ENCODE data around the gene DTNBP1. TPM values are rescaled to one million over a fixed set of nuclear protein-coding genes. Genes with fewer than 3 reads are reported as not detected.
"Not testable (repeated sequence)": the region's sequence is repeated elsewhere in the genome, so short reads cannot be mapped to it uniquely, and the experiment has no call there.

The DTNBP1 gene
- total and polyA plus RNA-seq, 2 experiments from 2014 or later = 0.32 to 15.8 TPM

GRCh38 chr6:15673666-15674065 is 10.8 kb upstream of the DTNBP1 start:
- 62 to 67% methylated on average over 3 of the region's 3 CpGs for WGBS, 2 experiments (ENCODE audit: low coverage in 1 of 2, low lambda C conversion rate in 2 of 2, missing lambda C conversion rate in 2 of 2)
- DNase-seq = no peak
- Histone ChIP-seq H3K9me3 (ENCODE audit: low read depth) (no peaks in the 10 kb centered on the region), H3K36me3 (ENCODE audit: low read depth) (no peaks in the 10 kb centered on the region), H3K27ac (no peak overlapping the region), H3K4me3 (no peak overlapping the region), H2AFZ (no peak overlapping the region), H3K9ac (no peak overlapping the region), H3K79me2 (ENCODE audit: insufficient read depth) (no peaks in the 10 kb centered on the region), H3K27me3 (replicated peaks; ENCODE audit: insufficient read depth) (peaks cover 22% of the 10 kb centered on the region), H3K4me1 (ENCODE audit: insufficient read depth) (no peaks in the 10 kb centered on the region), H3K4me2 (ENCODE audit: unreplicated experiment) (no peak overlapping the region), H4K20me1 (ENCODE audit: insufficient read depth) (no peaks in the 10 kb centered on the region), H3F3A (ENCODE audit: insufficient read depth) (no peaks in the 10 kb centered on the region), H3K9me2 (ENCODE audit: insufficient read depth) (no peaks in the 10 kb centered on the region)
- in situ Hi-C loops (cut with MboI) = no loop called here
- TF ChIP-seq EZH2phosphoT487 (IDR thresholded peaks at IDR 0.05; ENCODE audit: insufficient read depth, low read depth) (no peak), EZH2 (IDR thresholded peaks at IDR 0.05; ENCODE audit: insufficient read depth, poor library complexity, severe bottlenecking) (no peak)

DNA sequence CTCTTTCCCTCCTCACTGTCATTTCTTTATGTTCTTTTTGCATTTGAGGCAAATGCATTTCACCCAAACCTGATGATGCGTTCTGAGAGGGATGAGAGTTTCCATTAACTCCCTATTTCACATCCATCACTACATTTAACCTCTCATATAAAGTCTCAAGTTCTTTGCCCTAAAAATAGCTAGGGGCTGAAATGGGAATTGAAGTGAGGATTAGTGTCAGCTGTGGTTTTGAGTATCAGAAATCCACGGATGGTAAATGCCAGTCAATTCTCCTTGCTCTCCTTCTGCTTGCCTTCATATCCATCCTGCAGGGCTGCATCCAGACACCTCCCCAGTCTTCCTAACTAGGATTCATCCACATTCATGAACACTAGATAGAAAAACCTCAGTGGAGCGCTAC is 10.0 kb upstream of the DTNBP1 start:
- Histone ChIP-seq H3K79me2 (ENCODE audit: insufficient read depth) (no peaks in the 10 kb centered on the region), H4K20me1 (ENCODE audit: insufficient read depth) (no peaks in the 10 kb centered on the region), H3K4me3 (no peak overlapping the region), H3K9ac (no peak overlapping the region), H3K9me2 (ENCODE audit: insufficient read depth) (no peaks in the 10 kb centered on the region), H3K4me2 (ENCODE audit: unreplicated experiment) (no peak overlapping the region), H3F3A (ENCODE audit: insufficient read depth) (no peaks in the 10 kb centered on the region), H3K27ac (no peak overlapping the region), H3K4me1 (ENCODE audit: insufficient read depth) (no peaks in the 10 kb centered on the region), H3K9me3 (ENCODE audit: low read depth) (no peaks in the 10 kb centered on the region), H2AFZ (no peak overlapping the region), H3K36me3 (ENCODE audit: low read depth) (no peaks in the 10 kb centered on the region), H3K27me3 (replicated peaks; ENCODE audit: insufficient read depth) (peaks cover 26% of the 10 kb centered on the region)
- TF ChIP-seq EZH2phosphoT487 (IDR thresholded peaks at IDR 0.05; ENCODE audit: insufficient read depth, low read depth) (no peak), EZH2 (IDR thresholded peaks at IDR 0.05; ENCODE audit: insufficient read depth, poor library complexity, severe bottlenecking) (no peak)
- in situ Hi-C loops (cut with MboI) = no loop called here
- WGBS, 2 experiments (ENCODE audit: low coverage in 1 of 2, low lambda C conversion rate in 2 of 2, missing lambda C conversion rate in 2 of 2) = 62 to 63% methylated on average over 3 of the region's 3 CpGs
- DNase-seq = no peak

GRCh38 chr6:15672291-15672690 is 9.5 kb upstream of the DTNBP1 start:
- DNase-seq = no peak
- H3K4me1 ChIP-seq (ENCODE audit: insufficient read depth) = no peaks in the 10 kb centered on the region
- H3K27ac ChIP-seq = no peak overlapping the region
- no peak overlapping the region for H3K9ac ChIP-seq
- H3F3A ChIP-seq (ENCODE audit: insufficient read depth) = no peaks in the 10 kb centered on the region
- H3K9me3 ChIP-seq (ENCODE audit: low read depth) = no peaks in the 10 kb centered on the region
- H3K79me2 ChIP-seq (ENCODE audit: insufficient read depth) = no peaks in the 10 kb centered on the region
- H3K9me2 ChIP-seq (ENCODE audit: insufficient read depth) = no peaks in the 10 kb centered on the region
- H3K4me3 ChIP-seq = no peak overlapping the region
- in situ Hi-C loops (cut with MboI) = no loop called here
- no peaks in the 10 kb centered on the region for H3K36me3 ChIP-seq (ENCODE audit: low read depth)
- no peak for TF ChIP-seq EZH2phosphoT487 (IDR thresholded peaks at IDR 0.05; ENCODE audit: insufficient read depth, low read depth)
- no peak for TF ChIP-seq EZH2 (IDR thresholded peaks at IDR 0.05; ENCODE audit: insufficient read depth, poor library complexity, severe bottlenecking)
- no peak overlapping the region for H2AFZ ChIP-seq
- WGBS, 2 experiments (ENCODE audit: low coverage in 1 of 2, low lambda C conversion rate in 2 of 2, missing lambda C conversion rate in 2 of 2) = 85 to 100% methylated on average over 1 of the region's 1 CpG
- H4K20me1 ChIP-seq (ENCODE audit: insufficient read depth) = no peaks in the 10 kb centered on the region
- peaks cover 26% of the 10 kb centered on the region for H3K27me3 ChIP-seq (replicated peaks; ENCODE audit: insufficient read depth)
- H3K4me2 ChIP-seq (ENCODE audit: unreplicated experiment) = no peak overlapping the region

DNA sequence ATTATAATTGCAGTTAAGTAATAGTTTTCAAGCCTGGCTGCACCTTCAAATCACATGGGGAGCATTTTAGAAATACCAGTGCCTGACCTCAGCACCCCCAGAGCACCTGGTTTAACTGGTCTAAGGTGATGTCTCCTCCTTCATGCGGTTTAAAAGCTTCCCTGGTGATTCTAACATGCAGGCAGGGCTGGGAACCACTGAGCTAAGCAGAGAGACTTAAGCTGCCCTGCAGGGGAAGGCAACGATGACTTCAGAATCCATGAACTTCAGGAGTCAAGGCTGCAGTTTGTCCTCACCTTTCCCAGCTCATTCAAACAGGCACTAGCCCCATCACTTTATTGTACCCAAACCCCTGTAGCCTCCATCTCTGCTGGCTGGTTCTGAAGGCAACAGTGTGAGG is 6.1 kb upstream of the DTNBP1 start:
- no peak for DNase-seq
- Histone ChIP-seq H2AFZ (no peak overlapping the region), H3K4me2 (ENCODE audit: unreplicated experiment) (no peak overlapping the region), H3K9ac (no peak overlapping the region), H4K20me1 (ENCODE audit: insufficient read depth) (no peaks in the 10 kb centered on the region), H3K9me3 (ENCODE audit: low read depth) (no peaks in the 10 kb centered on the region), H3K4me1 (ENCODE audit: insufficient read depth) (no peaks in the 10 kb centered on the region), H3K27ac (no peak overlapping the region), H3K36me3 (ENCODE audit: low read depth) (no peaks in the 10 kb centered on the region), H3K4me3 (no peak overlapping the region), H3K27me3 (replicated peaks; ENCODE audit: insufficient read depth) (peaks cover 25% of the 10 kb centered on the region), H3K79me2 (ENCODE audit: insufficient read depth) (no peaks in the 10 kb centered on the region), H3K9me2 (ENCODE audit: insufficient read depth) (no peaks in the 10 kb centered on the region), H3F3A (ENCODE audit: insufficient read depth) (no peaks in the 10 kb centered on the region)
- WGBS, 2 experiments (ENCODE audit: low coverage in 1 of 2, low lambda C conversion rate in 2 of 2, missing lambda C conversion rate in 2 of 2) = 25 to 42% methylated on average over 2 of the region's 2 CpGs
- TF ChIP-seq EZH2phosphoT487 (IDR thresholded peaks at IDR 0.05; ENCODE audit: insufficient read depth, low read depth) = no peak
- TF ChIP-seq EZH2 (IDR thresholded peaks at IDR 0.05; ENCODE audit: insufficient read depth, poor library complexity, severe bottlenecking) = no peak
- in situ Hi-C loops (cut with MboI) = no loop called here

DNA sequence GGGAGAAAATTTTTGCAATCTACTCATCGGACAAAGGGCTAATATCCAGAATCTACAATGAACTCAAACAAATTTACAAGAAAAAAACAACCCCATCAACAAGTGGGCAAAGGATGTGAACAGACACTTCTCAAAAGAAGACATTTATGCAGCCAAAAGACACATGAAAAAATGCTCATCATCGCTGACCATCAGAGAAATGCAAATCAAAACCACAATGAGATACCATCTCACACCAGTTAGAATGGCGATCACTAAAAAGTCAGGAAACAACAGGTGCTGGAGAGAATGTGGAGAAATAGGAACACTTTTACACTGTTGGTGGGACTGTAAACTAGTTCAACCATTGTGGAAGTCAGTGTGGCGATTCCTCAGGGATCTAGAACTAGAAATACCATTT is 4.1 kb upstream of the DTNBP1 start:
- H3K79me2 ChIP-seq (ENCODE audit: insufficient read depth); H3K27ac ChIP-seq; DNase-seq; H3F3A ChIP-seq (ENCODE audit: insufficient read depth); H4K20me1 ChIP-seq (ENCODE audit: insufficient read depth); H3K4me1 ChIP-seq (ENCODE audit: insufficient read depth); H3K4me3 ChIP-seq; H2AFZ ChIP-seq; H3K9ac ChIP-seq; H3K36me3 ChIP-seq (ENCODE audit: low read depth); H3K4me2 ChIP-seq (ENCODE audit: unreplicated experiment); H3K9me3 ChIP-seq (ENCODE audit: low read depth); H3K9me2 ChIP-seq (ENCODE audit: insufficient read depth); in situ Hi-C loops (cut with MboI): not testable (repeated sequence)
- 80 to 92% methylated on average over 3 of the region's 4 CpGs for WGBS, 2 experiments (ENCODE audit: low coverage in 1 of 2, low lambda C conversion rate in 2 of 2, missing lambda C conversion rate in 2 of 2)
- peaks cover 14% of the 10 kb centered on the region; the same call in 1 of the 2 replicates for H3K27me3 ChIP-seq (replicated peaks; ENCODE audit: insufficient read depth)

All from GM23248 (cell line).